Measurements from ENCODE around the gene LZIC. TPM values are rescaled to one million over a fixed set of nuclear protein-coding genes. Genes with fewer than 3 reads are reported as not detected.

The LZIC gene
- 10 to 100 TPM; 21.4 to 24.7 (median 23.0) TPM for total RNA-seq

GRCh38 chr1:9942939-9943788 lies at the start of gene LZIC, which contains the start of gene NMNAT1:
Gene LZIC (minus strand): TSS chr1:9943391. CDS start chr1:9936619, 6,772 bp downstream.
Gene NMNAT1 (plus strand): TSS chr1:9943475. CDS start chr1:9972074, 28,599 bp downstream.
- Histone ChIP-seq H3K36me3 (peaks cover 0 to 32% (median 0%) of the 10 kb centered on the region in 3 donors), H3K9me3 (no peaks in the 10 kb centered on the region), H3K4me3 (peak within 1 kb of the TSS; percentile 60 to 89 (median 86)), H3K4me1 (peaks cover 12 to 28% (median 16%) of the 10 kb centered on the region in 3 donors), H3K27me3 (no peaks in the 10 kb centered on the region), H3K27ac (peak within 1 kb of the TSS; percentile 90 to 97 (median 93))
- intact Hi-C loops (cut with DNase I): loop anchor here (5.0 kb wide), 1 partner anchor 66 kb away; no protein-coding TSS in a partner anchor
- 0% methylated on average over 12 to 17 of the region's 53 CpGs for WGBS, 2 donors
- DNase-seq: peak; percentile 63
- TF ChIP-seq POLR2A (IDR thresholded peaks at IDR 0.05): peak in 3 of 4 donors; percentile 70 to 87 (median 80)
- TF ChIP-seq CTCF (IDR thresholded peaks at IDR 0.05): peak in 2 of 6 experiments; percentile 12 to 49

GRCh38 chr1:9992910-9993309 lies 49.7 kb upstream of the LZIC start:
- Histone ChIP-seq H3K4me3 (no peak overlapping the region), H3K36me3 (no peaks in the 10 kb centered on the region), H3K4me1 (peaks cover 5 to 30% (median 14%) of the 10 kb centered on the region in 3 donors), H3K27me3 (peaks cover 0 to 17% (median 0%) of the 10 kb centered on the region in 4 donors), H3K27ac (peak overlapping the region in 1 of 4 donors; percentile 42), H3K9me3 (no peaks in the 10 kb centered on the region)
- DNase-seq: no peak
- intact Hi-C loops (cut with DNase I): no loop called here
- TF ChIP-seq CTCF (IDR thresholded peaks at IDR 0.05) (no peak), POLR2A (IDR thresholded peaks at IDR 0.05) (no peak)
- 73 to 87% methylated on average over 5 of the region's 5 CpGs for WGBS, 2 donors

GRCh38 chr1:9990944-9991343 lies 47.8 kb upstream of the LZIC start:
- H3K4me3 ChIP-seq: no peak overlapping the region
- no peaks in the 10 kb centered on the region for H3K36me3 ChIP-seq
- WGBS, 2 donors: 8 to 35% methylated on average over 2 of the region's 2 CpGs
- no peak for DNase-seq
- peaks cover 0 to 14% (median 5%) of the 10 kb centered on the region in 3 donors for H3K4me1 ChIP-seq
- no peaks in the 10 kb centered on the region for H3K9me3 ChIP-seq
- H3K27ac ChIP-seq: peak overlapping the region in 2 of 4 donors; percentile 18 to 49
- intact Hi-C loops (cut with DNase I): no loop called here
- peaks cover 0 to 4% (median 0%) of the 10 kb centered on the region in 4 donors for H3K27me3 ChIP-seq
- TF ChIP-seq POLR2A (IDR thresholded peaks at IDR 0.05) (no peak), CTCF (IDR thresholded peaks at IDR 0.05) (no peak)

GRCh38 chr1:9989773-9990172 lies 46.6 kb upstream of the LZIC start:
- WGBS, 2 donors: 81% methylated on average over 4 of the region's 5 CpGs; no CpG with 5 or more reads in 1 of the 2 donors
- no peaks in the 10 kb centered on the region for H3K36me3 ChIP-seq
- peaks cover 0 to 14% (median 5%) of the 10 kb centered on the region in 3 donors for H3K4me1 ChIP-seq
- TF ChIP-seq POLR2A (IDR thresholded peaks at IDR 0.05) (no peak), CTCF (IDR thresholded peaks at IDR 0.05) (no peak)
- H3K27ac ChIP-seq: no peak overlapping the region
- no peaks in the 10 kb centered on the region for H3K9me3 ChIP-seq
- no peaks in the 10 kb centered on the region for H3K27me3 ChIP-seq
- intact Hi-C loops (cut with DNase I): no loop called here
- no peak for DNase-seq
- no peak overlapping the region for H3K4me3 ChIP-seq

- Histone ChIP-seq H3K4me3 (no peak overlapping the region), H3K27ac (peak overlapping the region in 2 of 4 donors; percentile 10 to 34), H3K36me3 (peaks cover 0 to 45% (median 12%) of the 10 kb centered on the region in 3 donors), H3K9me3 (no peaks in the 10 kb centered on the region), H3K4me1 (no peaks in the 10 kb centered on the region), H3K27me3 (no peaks in the 10 kb centered on the region)
- no peak for TF ChIP-seq POLR2A (IDR thresholded peaks at IDR 0.05)
- no peak for TF ChIP-seq CTCF (IDR thresholded peaks at IDR 0.05)
- DNase-seq: no peak
- WGBS, 2 donors: 49 to 61% methylated on average over 6 of the region's 6 CpGs
- intact Hi-C loops (cut with DNase I): no loop called here
These were observed 41.8 kb upstream of the LZIC start for GRCh38 chr1:9985001-9985400.

All from esophagus squamous epithelium (tissue), 5 donors.